Measurements from ENCODE around the gene INSC. TPM values are rescaled to one million over a fixed set of nuclear protein-coding genes. Genes with fewer than 3 reads are reported as not detected.

Gene INSC
- total and polyA plus RNA-seq, 2 experiments from 2014 or later: 0.10 TPM; not detected in 1

DNA sequence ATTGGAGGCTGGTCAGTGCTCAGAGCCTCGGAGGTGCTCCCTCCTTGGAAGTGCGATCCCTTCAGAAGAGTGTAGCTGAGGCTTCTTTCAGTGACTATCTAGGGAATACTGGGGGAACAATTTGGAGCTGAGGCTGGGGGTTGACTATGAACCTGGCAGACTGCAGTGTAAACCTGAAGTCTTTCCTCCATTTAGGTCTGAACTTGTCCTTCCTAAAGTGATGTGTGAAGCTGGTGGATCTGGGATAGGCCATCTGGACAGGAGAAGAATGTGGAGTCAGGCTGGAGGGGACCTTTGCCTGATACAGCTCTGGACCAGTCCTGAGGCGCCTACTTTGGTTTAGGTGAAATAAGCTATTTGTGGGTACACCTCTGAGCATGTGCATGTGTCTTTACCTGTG lies 3.5 kb upstream of the INSC start:
- no peaks in the 10 kb centered on the region for H4K20me1 ChIP-seq (ENCODE audit: insufficient read depth, poor library complexity, severe bottlenecking)
- 94% methylated on average over 3 of the region's 3 CpGs for WGBS (ENCODE audit: low lambda C conversion rate, missing lambda C conversion rate)
- H3K9me3 ChIP-seq (ENCODE audit: low read depth): no peaks in the 10 kb centered on the region
- no peaks in the 10 kb centered on the region for H3K9me2 ChIP-seq (replicated peaks; ENCODE audit: insufficient read depth)
- no peak overlapping the region for H3K4me3 ChIP-seq
- DNase-seq (ENCODE audit: low spot score): no peak
- H3K4me2 ChIP-seq: no peak overlapping the region
- H3K27me3 ChIP-seq: peaks cover 26% of the 10 kb centered on the region
- no peaks in the 10 kb centered on the region for H3K79me2 ChIP-seq
- TF ChIP-seq, protein P1, sequence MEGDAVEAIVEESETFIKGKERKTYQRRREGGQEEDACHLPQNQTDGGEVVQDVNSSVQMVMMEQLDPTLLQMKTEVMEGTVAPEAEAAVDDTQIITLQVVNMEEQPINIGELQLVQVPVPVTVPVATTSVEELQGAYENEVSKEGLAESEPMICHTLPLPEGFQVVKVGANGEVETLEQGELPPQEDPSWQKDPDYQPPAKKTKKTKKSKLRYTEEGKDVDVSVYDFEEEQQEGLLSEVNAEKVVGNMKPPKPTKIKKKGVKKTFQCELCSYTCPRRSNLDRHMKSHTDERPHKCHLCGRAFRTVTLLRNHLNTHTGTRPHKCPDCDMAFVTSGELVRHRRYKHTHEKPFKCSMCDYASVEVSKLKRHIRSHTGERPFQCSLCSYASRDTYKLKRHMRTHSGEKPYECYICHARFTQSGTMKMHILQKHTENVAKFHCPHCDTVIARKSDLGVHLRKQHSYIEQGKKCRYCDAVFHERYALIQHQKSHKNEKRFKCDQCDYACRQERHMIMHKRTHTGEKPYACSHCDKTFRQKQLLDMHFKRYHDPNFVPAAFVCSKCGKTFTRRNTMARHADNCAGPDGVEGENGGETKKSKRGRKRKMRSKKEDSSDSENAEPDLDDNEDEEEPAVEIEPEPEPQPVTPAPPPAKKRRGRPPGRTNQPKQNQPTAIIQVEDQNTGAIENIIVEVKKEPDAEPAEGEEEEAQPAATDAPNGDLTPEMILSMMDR (IDR thresholded peaks at IDR 0.05; ENCODE audit: poor library complexity): no peak
- TF ChIP-seq EZH2 (IDR thresholded peaks at IDR 0.05; ENCODE audit: borderline replicate concordance) (no peak), EZH2phosphoT487 (IDR thresholded peaks at IDR 0.05; ENCODE audit: low read depth, severe bottlenecking, unreplicated experiment) (no peak)
- H2AFZ ChIP-seq: no peak overlapping the region
- H3K4me1 ChIP-seq (ENCODE audit: insufficient read depth): peaks cover 5% of the 10 kb centered on the region
- H3K36me3 ChIP-seq (replicated peaks; ENCODE audit: insufficient read depth, low read depth): no peaks in the 10 kb centered on the region
- no peak overlapping the region for H3K27ac ChIP-seq

DNA sequence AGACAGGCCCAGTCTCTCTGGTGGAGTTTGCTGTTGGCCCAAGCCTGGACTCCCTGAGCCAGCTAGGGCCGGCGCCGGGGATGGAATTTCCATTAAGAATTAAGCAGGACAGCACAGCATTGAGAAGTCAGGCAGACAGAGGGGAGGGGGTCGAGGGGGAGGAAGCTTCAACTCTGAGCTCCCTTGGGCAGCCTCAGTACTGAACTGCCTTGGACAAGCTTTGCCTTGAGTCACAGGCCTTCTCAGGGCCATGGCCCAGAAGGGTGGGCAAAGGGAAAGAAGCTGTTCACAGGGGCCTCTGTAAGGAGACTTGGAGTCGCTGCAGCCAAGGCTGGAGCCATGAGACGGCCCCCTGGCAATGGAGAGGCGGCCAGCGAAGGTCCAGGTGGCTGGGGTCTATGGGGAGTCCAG lies 2.6 kb upstream of the INSC start:
- WGBS (ENCODE audit: low lambda C conversion rate, missing lambda C conversion rate): 85% methylated on average over 8 of the region's 8 CpGs
- Histone ChIP-seq H3K36me3 (replicated peaks; ENCODE audit: insufficient read depth, low read depth) (no peaks in the 10 kb centered on the region), H2AFZ (no peak overlapping the region), H3K4me1 (ENCODE audit: insufficient read depth) (peaks cover 5% of the 10 kb centered on the region), H4K20me1 (ENCODE audit: insufficient read depth, poor library complexity, severe bottlenecking) (no peaks in the 10 kb centered on the region), H3K4me2 (no peak overlapping the region), H3K9me3 (ENCODE audit: low read depth) (no peaks in the 10 kb centered on the region), H3K79me2 (no peaks in the 10 kb centered on the region), H3K27me3 (peaks cover 29% of the 10 kb centered on the region), H3K4me3 (no peak overlapping the region), H3K27ac (no peak overlapping the region), H3K9me2 (replicated peaks; ENCODE audit: insufficient read depth) (no peaks in the 10 kb centered on the region)
- no peak for DNase-seq (ENCODE audit: low spot score)
- no peak for TF ChIP-seq EZH2phosphoT487 (IDR thresholded peaks at IDR 0.05; ENCODE audit: low read depth, severe bottlenecking, unreplicated experiment)

DNA sequence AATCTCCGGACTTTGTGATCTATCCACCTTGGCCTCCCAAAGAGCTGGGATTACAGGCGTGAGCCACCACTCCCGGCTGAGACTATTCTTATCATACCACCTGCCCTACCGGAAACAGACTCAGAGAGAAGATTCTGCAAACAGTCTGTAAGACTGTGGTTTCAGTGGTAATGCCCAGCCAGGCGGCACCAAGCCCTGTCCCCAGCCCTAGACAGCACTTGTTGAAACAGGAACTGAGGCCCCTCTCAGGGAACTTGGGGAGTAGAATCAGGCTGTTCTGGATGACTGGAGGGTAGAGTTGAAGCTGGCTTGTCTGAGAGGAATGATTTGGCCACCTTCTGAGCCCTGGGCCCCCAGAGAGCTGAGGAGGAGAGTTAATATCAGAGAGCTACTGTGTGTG lies 1.3 kb upstream of the INSC start:
- H4K20me1 ChIP-seq (ENCODE audit: insufficient read depth, poor library complexity, severe bottlenecking): no peaks in the 10 kb centered on the region
- peaks cover 29% of the 10 kb centered on the region for H3K27me3 ChIP-seq
- peaks cover 5% of the 10 kb centered on the region for H3K4me1 ChIP-seq (ENCODE audit: insufficient read depth)
- H2AFZ ChIP-seq: no peak overlapping the region
- TF ChIP-seq EZH2phosphoT487 (IDR thresholded peaks at IDR 0.05; ENCODE audit: low read depth, severe bottlenecking, unreplicated experiment) (no peak), EZH2 (IDR thresholded peaks at IDR 0.05; ENCODE audit: borderline replicate concordance) (no peak)
- TF ChIP-seq, protein P1 (IDR thresholded peaks at IDR 0.05; ENCODE audit: poor library complexity): no peak
- H3K9me3 ChIP-seq (ENCODE audit: low read depth): no peaks in the 10 kb centered on the region
- no peak overlapping the region for H3K4me3 ChIP-seq
- H3K4me2 ChIP-seq: no peak overlapping the region
- H3K9me2 ChIP-seq (replicated peaks; ENCODE audit: insufficient read depth): no peaks in the 10 kb centered on the region
- no peaks in the 10 kb centered on the region for H3K79me2 ChIP-seq
- no peak overlapping the region for H3K27ac ChIP-seq
- no peak for DNase-seq (ENCODE audit: low spot score)
- H3K36me3 ChIP-seq (replicated peaks; ENCODE audit: insufficient read depth, low read depth): no peaks in the 10 kb centered on the region
- 90% methylated on average over 5 of the region's 5 CpGs for WGBS (ENCODE audit: low lambda C conversion rate, missing lambda C conversion rate)

DNA sequence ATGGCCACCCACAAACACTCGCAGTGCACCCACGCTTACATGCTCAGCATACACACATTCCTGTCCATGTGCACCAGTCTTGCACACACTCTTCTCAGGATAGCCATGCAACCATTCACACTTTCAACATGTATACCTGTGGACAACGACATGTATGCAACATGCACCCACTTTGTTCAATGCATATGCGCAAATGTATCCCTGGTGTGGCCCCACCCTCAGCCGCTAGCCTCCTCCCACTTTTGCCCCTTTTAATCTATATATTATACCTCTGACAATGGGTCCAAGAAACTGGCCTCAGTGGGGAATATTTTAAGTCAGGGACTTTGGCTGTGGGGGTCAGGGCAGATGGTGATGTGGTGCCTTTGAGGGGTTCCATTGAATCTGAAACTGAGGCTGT lies 963 bp downstream of the INSC start:
- 89% methylated on average over 5 of the region's 5 CpGs for WGBS (ENCODE audit: low lambda C conversion rate, missing lambda C conversion rate)
- H3K27me3 ChIP-seq: peaks cover 29% of the 10 kb centered on the region

More for the DNA sequence above, 963 bp downstream of the INSC start:
- H2AFZ ChIP-seq: no peak overlapping the region
- peaks cover 5% of the 10 kb centered on the region for H3K4me1 ChIP-seq (ENCODE audit: insufficient read depth)
- H3K79me2 ChIP-seq: no peaks in the 10 kb centered on the region
- no peak for DNase-seq (ENCODE audit: low spot score)
- H3K36me3 ChIP-seq (replicated peaks; ENCODE audit: insufficient read depth, low read depth): no peaks in the 10 kb centered on the region
- H3K4me3 ChIP-seq: no peak overlapping the region
- no peaks in the 10 kb centered on the region for H4K20me1 ChIP-seq (ENCODE audit: insufficient read depth, poor library complexity, severe bottlenecking)
- no peaks in the 10 kb centered on the region for H3K9me2 ChIP-seq (replicated peaks; ENCODE audit: insufficient read depth)
- no peak overlapping the region for H3K27ac ChIP-seq
- TF ChIP-seq EZH2 (IDR thresholded peaks at IDR 0.05; ENCODE audit: borderline replicate concordance): no peak
- no peak for TF ChIP-seq EZH2phosphoT487 (IDR thresholded peaks at IDR 0.05; ENCODE audit: low read depth, severe bottlenecking, unreplicated experiment)
- TF ChIP-seq, protein P1 (IDR thresholded peaks at IDR 0.05; ENCODE audit: poor library complexity): no peak
- H3K4me2 ChIP-seq: no peak overlapping the region
- no peaks in the 10 kb centered on the region for H3K9me3 ChIP-seq (ENCODE audit: low read depth)
